ENCODE measurements around the gene ZXDC.

ZXDC gene, protein sequence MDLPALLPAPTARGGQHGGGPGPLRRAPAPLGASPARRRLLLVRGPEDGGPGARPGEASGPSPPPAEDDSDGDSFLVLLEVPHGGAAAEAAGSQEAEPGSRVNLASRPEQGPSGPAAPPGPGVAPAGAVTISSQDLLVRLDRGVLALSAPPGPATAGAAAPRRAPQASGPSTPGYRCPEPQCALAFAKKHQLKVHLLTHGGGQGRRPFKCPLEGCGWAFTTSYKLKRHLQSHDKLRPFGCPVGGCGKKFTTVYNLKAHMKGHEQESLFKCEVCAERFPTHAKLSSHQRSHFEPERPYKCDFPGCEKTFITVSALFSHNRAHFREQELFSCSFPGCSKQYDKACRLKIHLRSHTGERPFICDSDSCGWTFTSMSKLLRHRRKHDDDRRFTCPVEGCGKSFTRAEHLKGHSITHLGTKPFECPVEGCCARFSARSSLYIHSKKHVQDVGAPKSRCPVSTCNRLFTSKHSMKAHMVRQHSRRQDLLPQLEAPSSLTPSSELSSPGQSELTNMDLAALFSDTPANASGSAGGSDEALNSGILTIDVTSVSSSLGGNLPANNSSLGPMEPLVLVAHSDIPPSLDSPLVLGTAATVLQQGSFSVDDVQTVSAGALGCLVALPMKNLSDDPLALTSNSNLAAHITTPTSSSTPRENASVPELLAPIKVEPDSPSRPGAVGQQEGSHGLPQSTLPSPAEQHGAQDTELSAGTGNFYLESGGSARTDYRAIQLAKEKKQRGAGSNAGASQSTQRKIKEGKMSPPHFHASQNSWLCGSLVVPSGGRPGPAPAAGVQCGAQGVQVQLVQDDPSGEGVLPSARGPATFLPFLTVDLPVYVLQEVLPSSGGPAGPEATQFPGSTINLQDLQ

GRCh38 chr3:126475413-126476114, at the start of gene ZXDC:
Gene ZXDC, minus strand, starts transcription at chr3:126475891. Its CDS starts 26 bp downstream, at chr3:126475865.
- peak; percentile 95 for DNase-seq (ENCODE audit: low spot score)

DNA sequence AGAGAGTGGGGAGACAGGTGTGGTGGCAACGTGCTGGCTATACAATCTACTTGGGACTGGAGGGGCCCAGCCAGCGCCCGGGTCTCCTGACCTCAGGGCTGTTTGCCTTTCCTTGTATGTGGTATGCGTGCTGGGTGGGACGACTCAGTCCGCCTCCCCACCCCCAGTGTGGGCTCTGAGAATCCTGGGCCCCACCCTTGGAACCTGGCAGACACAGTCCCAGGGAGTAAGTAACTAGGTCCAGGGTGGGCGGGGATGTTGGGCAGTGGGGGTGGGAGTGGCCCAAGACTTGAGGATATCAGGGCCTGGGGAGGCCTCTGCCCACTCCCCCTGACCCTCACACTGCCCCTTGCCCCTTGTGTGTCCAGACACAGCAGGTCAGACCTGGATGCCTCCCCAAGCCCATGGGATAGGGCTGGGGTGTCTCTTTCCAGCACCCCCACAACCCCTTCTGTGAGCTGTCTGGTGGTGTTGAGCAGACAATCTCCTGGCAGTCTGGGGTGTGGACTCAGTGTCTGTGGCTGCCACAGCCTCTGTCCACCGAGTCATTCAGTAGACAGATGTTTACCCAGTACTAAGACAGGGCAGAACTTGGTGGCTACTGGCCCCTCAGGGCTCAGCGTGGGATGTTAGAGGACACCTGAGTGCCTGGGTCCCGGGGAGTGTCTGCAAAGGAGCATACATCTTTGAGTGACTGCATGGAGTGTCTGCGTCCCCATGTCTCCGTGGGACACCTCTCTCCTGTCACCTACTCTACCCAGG, 49.6 kb upstream of the ZXDC start:
- no peak for DNase-seq (ENCODE audit: low spot score)

DNA sequence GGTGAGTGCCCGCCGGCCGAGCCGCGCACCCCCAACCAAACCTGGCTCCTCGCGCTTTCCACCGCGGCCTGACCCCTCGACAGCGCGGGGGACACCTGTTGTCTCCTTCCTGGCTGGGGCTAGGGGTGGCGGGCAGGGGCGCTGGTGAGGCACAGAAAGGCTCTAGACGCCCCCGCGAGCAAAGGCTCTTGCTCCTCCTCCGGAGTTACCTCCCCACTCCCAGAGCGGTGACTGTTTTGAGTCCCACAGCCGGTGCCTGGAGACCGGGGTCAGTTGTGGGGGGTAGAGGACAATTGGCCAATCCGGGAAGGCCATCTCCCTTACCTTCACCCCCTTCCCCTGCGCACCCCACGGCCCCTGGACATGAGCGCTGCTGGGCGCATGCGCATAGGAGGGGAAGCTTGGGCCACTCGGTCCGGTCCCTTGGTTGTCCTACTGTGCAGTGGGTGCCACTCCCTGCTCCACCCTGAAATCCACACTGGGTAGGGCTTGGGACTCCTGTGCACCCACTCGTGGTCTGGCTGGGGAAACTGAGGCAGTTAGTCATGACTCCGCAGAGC, 48.8 kb upstream of the ZXDC start:
- DNase-seq (ENCODE audit: low spot score): no peak

DNA sequence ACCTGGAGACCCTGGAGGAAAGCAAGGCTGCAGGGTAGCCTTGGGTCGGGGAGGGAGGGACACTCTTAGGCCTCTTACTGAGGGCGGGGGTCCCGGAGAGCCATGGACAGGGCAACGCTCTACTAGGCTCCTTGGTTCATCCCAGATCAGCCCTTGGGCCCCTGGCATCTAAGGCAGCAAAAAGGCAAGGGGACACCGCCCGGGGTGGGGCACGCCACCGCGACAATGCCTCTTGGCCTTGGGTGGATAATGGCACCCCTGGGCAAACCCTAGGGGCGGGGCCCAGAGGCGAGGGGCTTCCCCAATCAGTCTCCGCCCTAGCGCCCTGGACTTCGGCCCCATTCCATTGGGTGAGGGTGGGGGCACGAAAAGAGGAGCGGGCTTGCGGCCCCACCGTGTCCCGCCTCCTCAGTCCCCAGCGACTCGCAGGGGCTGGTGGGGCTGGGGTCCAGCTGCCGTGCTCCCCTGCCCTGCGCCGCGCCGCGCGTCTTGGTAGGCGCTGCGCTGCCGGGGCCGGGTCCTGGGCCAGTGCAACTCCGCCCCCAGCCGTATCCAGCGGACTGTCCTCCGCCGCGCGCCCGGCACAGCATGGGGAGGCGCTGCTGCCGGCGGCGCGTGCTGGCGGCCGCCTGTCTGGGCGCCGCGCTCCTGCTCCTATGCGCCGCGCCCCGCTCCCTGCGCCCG, 48.2 kb upstream of the ZXDC start, which contains the start of gene CHST13:
Gene CHST13, plus strand, starts transcription at position 411 of the 684 bp plus-strand sequence. Its CDS starts 178 bp downstream, at position 589.
- DNase-seq (ENCODE audit: low spot score): no peak

DNA sequence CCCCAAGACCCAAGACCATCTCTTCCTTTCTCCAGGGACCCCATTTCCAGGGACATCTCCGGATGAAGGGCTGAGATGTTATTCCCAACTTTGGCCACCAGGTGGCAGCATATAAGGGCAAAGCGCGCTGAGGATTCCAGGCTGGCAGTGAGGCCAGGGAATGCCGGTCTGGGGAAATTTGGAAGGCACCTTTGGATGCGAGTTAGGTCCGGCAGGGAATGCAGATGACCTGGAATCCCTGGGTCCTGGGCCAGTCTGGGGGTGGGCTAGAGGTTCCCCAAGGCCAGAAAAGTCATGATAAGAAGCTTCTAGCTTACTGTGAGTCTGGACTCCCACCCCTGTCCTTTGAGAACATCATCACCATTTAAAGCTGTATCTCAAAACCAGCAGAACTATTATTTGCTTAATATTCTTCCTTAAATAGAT, 46.7 kb upstream of the ZXDC start:
- DNase-seq (ENCODE audit: low spot score): peak; percentile 15

DNA sequence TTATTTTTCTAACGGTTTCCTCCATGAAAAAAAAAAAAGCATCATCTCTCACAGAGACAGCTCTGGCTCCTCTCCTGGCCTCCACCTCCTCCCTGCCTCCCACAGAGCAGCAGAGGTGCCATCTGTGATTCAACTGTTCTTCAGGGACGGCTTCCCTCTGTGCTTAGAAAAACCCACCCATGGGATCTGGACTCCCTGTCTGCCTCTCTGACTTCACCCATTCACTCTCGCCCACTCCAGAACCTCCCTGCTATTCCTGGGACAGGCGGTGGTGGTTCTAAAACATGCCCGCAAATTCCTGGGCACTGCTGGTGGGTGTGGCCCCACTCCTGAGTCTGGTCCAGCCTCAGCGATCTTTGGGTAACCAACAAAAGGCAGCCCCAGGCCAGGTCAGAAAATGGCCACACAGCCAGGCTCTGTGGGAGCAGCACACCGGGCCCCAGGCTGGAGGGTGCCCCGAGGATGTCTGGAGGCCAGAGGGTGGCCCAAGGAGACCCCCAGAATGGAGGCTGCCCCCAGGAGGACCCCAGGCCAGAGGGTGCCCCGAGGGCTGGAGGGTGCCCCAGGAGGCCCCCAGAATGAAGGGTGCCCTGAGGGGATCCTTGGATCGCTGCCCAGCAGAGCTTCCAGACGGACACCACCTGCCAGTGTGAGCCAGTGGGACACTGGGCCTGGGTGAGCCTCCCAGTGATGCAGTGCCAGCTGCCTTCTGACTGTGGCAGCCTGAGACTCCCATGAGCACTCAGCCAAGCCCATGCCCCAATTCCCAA, 45.6 kb upstream of the ZXDC start:
- no peak for DNase-seq (ENCODE audit: low spot score)

DNA sequence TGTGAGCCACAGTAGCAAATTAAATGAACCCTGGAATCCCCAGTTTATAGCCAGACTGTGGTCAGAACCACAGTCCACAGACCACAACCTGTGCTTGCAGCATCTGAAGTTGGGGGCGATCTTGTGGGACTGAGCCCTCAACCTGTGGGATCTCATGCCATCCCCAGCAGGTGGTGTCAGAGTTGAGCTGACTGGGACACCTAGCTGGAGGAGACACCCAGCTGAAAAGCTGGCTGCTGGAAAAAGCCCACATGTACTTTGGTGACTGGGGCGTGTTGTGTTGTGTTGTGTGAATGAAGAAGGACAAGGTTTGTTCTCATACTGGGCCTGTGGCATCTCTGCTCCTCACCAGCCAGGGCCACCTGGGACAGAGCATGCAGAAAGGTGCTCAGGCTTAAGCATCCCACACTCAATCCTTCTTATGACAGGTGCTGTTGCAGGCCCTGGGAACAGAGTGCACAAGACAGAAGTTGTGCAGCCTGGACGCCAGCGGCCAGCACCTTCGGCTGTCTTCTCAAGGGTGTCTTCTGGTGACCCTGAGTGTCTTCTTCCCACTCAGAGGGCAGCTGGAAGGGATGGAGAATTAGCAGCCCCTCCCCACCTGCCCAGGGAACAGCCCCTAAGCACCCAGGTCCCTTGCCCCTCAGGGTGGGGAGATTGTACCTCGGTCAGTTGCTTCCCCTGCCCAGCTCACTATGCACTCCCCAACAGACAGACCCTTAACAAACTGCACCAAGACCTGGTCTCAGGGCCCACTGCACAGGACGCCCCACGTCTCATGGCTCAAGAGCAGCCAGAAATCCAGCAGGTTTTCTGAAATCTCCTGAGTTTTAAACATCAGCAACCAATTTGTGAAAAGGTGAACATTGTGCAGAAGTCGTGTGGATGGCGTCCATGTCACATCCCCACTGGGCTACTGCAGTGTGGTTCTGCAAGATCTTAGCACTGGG, 44.1 kb upstream of the ZXDC start:
- no peak for DNase-seq (ENCODE audit: low spot score)

GRCh38 chr3:126518779-126519177, 43.1 kb upstream of the ZXDC start:
- no peak for DNase-seq (ENCODE audit: low spot score)

- DNase-seq (ENCODE audit: low spot score): no peak
These were observed 42.5 kb upstream of the ZXDC start for GRCh38 chr3:126517986-126518778.

- no peak for DNase-seq (ENCODE audit: low spot score)
These were observed 41.7 kb upstream of the ZXDC start, which contains the start of gene UROC1 for GRCh38 chr3:126517291-126517951. Gene UROC1, minus strand, starts transcription at chr3:126517773. Its CDS starts 54 bp downstream, at chr3:126517719.

DNA sequence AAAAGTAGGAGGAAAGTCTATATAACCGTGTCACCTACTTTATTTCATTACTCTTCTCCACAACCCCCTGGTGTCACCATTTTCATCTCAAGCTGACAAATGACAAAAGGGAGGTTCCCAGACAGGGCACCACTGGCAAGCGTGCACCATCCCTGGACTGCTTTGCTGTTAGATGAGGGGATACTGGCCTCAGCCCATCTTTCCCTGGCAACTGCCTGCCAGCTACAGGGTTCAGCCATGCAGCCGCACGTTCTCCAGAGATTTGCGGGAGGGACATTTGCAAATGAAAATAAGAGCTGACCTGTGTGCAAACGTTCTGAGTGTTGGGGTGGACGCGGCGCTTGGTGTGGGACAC, 41.2 kb upstream of the ZXDC start:
- DNase-seq (ENCODE audit: low spot score): no peak

DNA sequence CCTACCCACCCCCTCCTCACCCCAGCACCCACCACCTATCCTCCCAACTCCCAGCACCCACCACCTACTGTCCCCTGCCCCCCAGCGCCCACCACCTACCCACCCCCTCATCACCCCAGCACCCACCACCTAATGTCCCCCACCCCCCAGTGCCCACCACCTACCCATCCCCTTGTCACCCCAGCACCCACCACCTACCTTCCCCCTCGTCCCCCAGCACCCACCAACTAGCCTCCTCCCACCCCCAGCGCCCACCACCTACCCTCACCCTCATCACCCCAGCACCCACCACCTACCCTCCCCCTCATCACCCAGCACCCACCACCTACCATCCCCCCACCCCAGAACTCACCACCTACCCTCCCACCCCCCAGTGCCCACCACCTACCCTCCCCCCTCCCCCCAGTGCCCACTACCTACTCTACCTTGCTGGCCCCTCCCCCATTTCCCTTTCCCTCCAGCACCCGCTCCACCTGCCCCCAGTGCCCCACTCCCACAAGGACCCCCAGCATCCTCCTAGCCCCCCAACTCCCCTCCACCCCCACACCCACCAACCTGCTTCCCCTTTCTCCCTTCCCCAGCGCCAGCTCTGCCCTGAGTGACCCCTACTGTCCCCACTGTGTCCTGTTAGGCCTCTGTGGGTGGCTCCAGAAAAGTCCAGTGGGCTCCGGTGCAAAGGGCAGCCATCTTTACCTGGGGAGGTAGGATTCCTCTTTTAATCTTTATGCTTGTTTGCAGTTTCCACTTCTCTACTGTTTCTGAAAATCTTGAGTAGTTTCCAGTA, 40.7 kb upstream of the ZXDC start:
- DNase-seq (ENCODE audit: low spot score): no peak

- no peak for DNase-seq (ENCODE audit: low spot score)
These were observed 39.5 kb upstream of the ZXDC start for GRCh38 chr3:126515066-126515706.

DNA sequence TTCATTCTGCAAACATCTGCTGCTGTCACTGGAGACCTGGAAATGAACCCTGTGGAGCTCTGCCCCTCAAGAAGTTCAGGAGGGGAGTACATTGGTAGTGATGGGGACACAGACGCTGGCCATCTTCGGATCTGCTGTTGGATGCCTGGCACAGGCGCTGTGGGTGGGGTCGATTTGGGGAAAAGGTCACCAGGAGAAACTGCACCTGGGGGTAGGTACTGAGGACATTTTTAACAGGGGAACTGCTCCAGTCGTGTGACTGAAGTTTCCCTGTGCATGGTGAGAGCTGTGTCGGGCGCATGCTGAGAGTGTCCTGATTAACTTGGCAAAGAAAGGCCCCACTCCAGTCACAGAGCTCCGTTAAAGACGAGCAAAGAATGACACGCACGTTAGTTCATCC, 38.5 kb upstream of the ZXDC start:
- DNase-seq (ENCODE audit: low spot score): no peak

DNA sequence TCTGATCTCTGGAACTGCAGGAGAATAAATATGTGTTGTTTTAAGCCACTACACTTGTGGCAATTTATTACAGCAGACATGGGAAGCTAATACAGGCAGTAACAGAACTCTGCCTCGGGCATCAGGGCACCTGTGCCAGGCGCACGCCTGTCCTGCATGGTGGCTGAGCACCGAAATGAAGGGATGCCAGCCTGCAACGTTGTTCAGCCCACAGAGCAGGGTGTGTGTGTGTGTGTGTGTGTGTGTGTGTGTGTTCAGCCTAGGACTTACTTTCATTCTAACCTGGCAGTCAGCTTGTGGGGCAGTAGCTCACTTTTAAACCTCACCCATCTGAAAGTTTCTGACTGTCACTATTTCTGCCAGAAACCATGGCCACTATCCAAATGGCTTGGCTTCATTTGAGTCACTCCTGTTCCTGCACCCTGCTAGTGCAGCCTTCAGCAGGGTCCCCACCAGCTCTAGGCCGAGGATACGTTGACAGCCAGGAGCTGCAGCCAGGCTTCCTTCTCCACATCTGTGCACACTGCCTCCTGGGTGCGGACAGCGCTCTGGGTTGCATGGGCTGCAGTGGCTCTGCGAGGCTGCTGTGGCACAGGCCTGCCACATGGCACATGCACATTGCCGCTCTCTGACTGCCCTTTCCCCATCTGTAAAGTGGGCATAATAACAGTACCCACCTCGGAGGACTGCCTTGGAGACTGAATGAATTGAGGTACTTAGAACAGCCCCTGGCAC, 37.4 kb upstream of the ZXDC start:
- DNase-seq (ENCODE audit: low spot score): no peak

Data from CD4-positive, alpha-beta T cell treated with Interleukin-6 at 100 ng/mL for 8 hours (primary cell).